Measurements from ENCODE around the gene OR52A1.

Gene OR52A1

DNA sequence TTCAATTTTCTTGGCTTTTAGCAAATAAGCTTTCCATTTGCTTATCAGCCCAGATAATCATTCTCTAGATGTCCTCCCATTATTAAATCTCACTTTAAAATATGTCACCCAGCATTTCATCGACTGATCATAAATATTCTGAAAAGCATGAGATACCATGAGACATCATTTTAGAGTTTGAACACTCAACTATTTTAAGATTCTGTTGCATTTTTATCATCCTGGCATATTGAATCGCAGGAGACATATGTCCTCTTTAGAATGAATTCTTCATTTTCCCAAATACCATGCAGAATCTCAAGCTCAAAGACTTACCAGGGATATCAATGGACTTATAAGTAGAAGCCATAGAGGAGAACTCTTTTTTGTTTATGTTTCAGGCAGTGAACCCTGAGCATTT is 16.6 kb downstream of the OR52A1 start, which contains the start of gene OR52A5:
TSS of gene OR52A5 (minus strand) at position 361 of the 400 bp plus-strand sequence. CDS start 5,714 bp downstream, outside the sequence.
- Histone ChIP-seq H3K4me3 (ENCODE audit: low read length) (no peak within 1 kb of the TSS), H3K79me2 (ENCODE audit: control insufficient read depth, low read length) (no peaks in the 10 kb centered on the region), H3K36me3 (ENCODE audit: control insufficient read depth, low read length) (no peaks in the 10 kb centered on the region), H4K20me1 (ENCODE audit: control insufficient read depth, insufficient read depth, low read depth, low read length) (no peaks in the 10 kb centered on the region), H3K27ac (ENCODE audit: low read depth, low read length) (no peak within 1 kb of the TSS), H3K9me3 (ENCODE audit: control insufficient read depth, insufficient read depth, low read length) (no peaks in the 10 kb centered on the region), H3K27me3 (ENCODE audit: control insufficient read depth, low read length) (no peaks in the 10 kb centered on the region), H3K4me1 (ENCODE audit: control insufficient read depth, low read length) (no peaks in the 10 kb centered on the region), H3K9me2 (replicated peaks; ENCODE audit: control insufficient read depth, low read length) (no peaks in the 10 kb centered on the region), H3K4me2 (ENCODE audit: low read length) (no peak within 1 kb of the TSS), H3F3A (ENCODE audit: control insufficient read depth, insufficient read depth) (no peaks in the 10 kb centered on the region)
- no peak for TF ChIP-seq EZH2phosphoT487 (IDR thresholded peaks at IDR 0.05; ENCODE audit: borderline replicate concordance, low read length)
- TF ChIP-seq CTCF (IDR thresholded peaks at IDR 0.05; ENCODE audit: low read depth, low read length, poor library complexity, severe bottlenecking), result no peak

DNA sequence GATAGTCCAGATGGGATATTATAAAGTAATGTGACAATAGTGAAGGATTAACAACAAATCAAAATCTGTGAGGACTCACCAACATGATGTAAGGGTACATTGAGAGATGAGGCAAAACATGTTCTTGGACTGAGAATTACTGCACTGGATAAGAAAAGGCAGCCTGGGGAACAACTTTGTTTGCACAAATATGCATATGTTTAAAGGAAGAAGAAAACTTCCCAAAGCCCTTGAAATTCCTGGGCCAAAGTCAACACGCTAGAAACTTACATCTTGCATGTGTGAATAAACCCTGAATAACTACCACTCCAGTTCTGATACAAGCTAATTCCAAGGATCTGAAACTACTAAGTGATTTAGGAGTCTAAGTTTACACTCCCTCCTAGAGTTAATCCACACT is 17.5 kb downstream of the OR52A1 start:
- Histone ChIP-seq H4K20me1 (ENCODE audit: control insufficient read depth, insufficient read depth, low read depth, low read length) (no peaks in the 10 kb centered on the region), H3K36me3 (ENCODE audit: control insufficient read depth, low read length) (no peaks in the 10 kb centered on the region), H3K79me2 (ENCODE audit: control insufficient read depth, low read length) (no peaks in the 10 kb centered on the region), H3K27ac (ENCODE audit: low read depth, low read length) (no peak overlapping the region), H3K4me1 (ENCODE audit: control insufficient read depth, low read length) (no peaks in the 10 kb centered on the region), H3K4me2 (ENCODE audit: low read length) (no peak overlapping the region), H3K9me2 (replicated peaks; ENCODE audit: control insufficient read depth, low read length) (no peaks in the 10 kb centered on the region), H3K9me3 (ENCODE audit: control insufficient read depth, insufficient read depth, low read length) (no peaks in the 10 kb centered on the region), H3K4me3 (ENCODE audit: low read length) (no peak overlapping the region), H3F3A (ENCODE audit: control insufficient read depth, insufficient read depth) (no peaks in the 10 kb centered on the region), H3K27me3 (ENCODE audit: control insufficient read depth, low read length) (no peaks in the 10 kb centered on the region)
- no peak for TF ChIP-seq CTCF (IDR thresholded peaks at IDR 0.05; ENCODE audit: low read depth, low read length, poor library complexity, severe bottlenecking)
- no peak for TF ChIP-seq EZH2phosphoT487 (IDR thresholded peaks at IDR 0.05; ENCODE audit: borderline replicate concordance, low read length)

DNA sequence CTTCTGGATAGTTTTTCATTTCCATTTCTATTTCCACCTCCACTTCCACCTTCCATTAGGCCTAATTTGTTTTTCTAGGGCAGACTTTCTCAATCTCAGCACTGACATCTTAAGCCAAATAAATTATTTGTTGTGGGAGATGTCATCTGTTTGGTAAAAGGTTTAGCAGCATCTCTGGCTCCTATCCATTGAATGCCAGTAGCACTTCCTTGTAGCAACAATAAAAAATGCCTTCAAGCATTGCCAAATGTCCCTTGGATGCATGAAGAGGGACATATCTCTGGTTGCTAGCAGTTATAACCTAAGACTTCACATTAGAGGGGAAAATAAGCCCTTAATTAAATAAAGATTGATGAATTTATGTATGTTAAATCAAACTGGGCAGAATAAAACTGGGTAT is 18.3 kb downstream of the OR52A1 start:
- Histone ChIP-seq H3F3A (ENCODE audit: control insufficient read depth, insufficient read depth) (no peaks in the 10 kb centered on the region), H3K4me3 (ENCODE audit: low read length) (no peak overlapping the region), H3K4me2 (ENCODE audit: low read length) (no peak overlapping the region), H3K27me3 (ENCODE audit: control insufficient read depth, low read length) (no peaks in the 10 kb centered on the region), H3K79me2 (ENCODE audit: control insufficient read depth, low read length) (no peaks in the 10 kb centered on the region), H3K9me3 (ENCODE audit: control insufficient read depth, insufficient read depth, low read length) (no peaks in the 10 kb centered on the region), H4K20me1 (ENCODE audit: control insufficient read depth, insufficient read depth, low read depth, low read length) (no peaks in the 10 kb centered on the region), H3K4me1 (ENCODE audit: control insufficient read depth, low read length) (no peaks in the 10 kb centered on the region), H3K9me2 (replicated peaks; ENCODE audit: control insufficient read depth, low read length) (no peaks in the 10 kb centered on the region), H3K36me3 (ENCODE audit: control insufficient read depth, low read length) (no peaks in the 10 kb centered on the region), H3K27ac (ENCODE audit: low read depth, low read length) (no peak overlapping the region)
- TF ChIP-seq CTCF (IDR thresholded peaks at IDR 0.05; ENCODE audit: low read depth, low read length, poor library complexity, severe bottlenecking) (no peak), EZH2phosphoT487 (IDR thresholded peaks at IDR 0.05; ENCODE audit: borderline replicate concordance, low read length) (no peak)

Data from DOHH2 (cell line).